Measurements from ENCODE around the gene RBCK1.

Gene RBCK1

DNA sequence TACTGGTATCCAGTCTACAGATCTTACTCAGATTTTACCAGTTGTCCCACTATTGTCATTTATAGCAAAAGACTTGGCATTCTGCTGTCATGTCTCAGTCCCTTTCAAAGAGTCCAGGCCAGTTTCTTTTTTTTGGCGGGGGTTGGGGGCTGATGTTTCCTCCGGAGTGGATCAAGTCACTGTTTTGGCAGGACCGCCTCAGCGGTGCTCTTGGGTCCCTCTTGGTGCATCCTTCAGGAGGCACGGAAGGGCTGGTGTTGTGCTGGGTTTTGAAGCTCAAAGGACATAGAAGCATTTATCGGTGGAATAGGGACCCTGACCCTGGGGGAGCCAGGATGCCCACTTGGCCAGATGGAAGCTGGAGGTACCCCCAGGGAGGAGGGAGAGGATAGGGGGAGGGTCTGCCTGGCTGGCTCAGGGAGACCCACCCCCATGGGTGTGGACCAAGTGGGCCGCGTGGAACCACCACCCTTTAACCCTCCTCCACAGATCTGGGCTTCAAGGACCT lies 10.8 kb downstream of the RBCK1 start:
- peaks cover 57% of the 10 kb centered on the region for H3K36me3 Mint-ChIP-seq
- no peak for ATAC-seq
- no peaks in the 10 kb centered on the region for H3K27me3 Mint-ChIP-seq
- peaks cover 24% of the 10 kb centered on the region for H3K4me1 Mint-ChIP-seq
- no peak overlapping the region for H3K4me3 Mint-ChIP-seq
- H3K9me3 Mint-ChIP-seq: no peaks in the 10 kb centered on the region
- peak overlapping the region; percentile 19 for H3K27ac Mint-ChIP-seq

DNA sequence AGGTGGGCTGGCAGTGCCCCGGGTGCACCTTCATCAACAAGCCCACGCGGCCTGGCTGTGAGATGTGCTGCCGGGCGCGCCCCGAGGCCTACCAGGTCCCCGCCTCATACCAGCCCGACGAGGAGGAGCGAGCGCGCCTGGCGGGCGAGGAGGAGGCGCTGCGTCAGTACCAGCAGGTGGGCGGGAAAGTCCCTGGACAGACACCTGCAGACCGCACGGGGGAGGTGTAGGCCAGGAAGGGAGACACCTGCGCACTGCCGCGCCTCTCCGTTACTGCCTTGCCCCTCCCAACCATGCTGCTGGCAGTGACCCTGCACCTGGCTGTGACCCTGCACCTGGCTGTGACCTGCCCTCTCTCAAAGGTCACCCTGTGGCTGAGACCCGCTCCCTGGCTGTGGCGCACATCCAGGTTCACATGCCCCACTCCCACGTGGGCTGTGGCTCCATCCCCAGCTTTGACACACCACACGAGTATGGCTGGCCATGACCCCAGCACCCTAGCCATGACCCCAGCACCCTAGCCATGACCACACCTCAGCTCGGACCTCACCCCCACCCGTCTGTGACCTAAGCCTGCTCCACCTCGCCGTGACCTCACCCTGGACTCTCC lies 11.6 kb downstream of the RBCK1 start:
- Mint-ChIP-seq H3K4me3 (peak overlapping the region; percentile 11), H3K36me3 (peaks cover 64% of the 10 kb centered on the region)
- ATAC-seq: peak; percentile 78

DNA sequence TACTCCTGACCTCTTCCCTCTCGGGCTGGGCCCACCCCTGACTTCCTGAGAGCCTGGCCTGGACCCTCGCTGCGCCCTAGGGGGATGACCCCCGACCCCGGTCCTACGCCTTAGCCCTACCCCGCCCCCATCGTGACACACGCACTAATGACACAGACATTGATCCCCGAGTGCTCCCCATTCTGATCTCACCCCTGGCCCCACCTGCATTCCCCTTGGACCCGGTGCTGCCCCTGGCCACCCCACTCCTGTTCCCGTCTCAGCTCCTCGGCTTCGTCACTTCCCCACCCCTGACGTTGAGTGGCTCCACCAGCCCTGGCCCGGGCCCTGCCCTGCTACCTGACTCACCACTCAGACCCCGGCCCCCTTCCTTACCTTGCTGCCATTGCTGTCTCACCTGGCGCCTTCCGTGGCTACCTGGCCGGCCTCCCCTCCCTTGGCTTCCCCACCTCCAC lies 12.1 kb downstream of the RBCK1 start:
- no peaks in the 10 kb centered on the region for H3K27me3 Mint-ChIP-seq
- H3K9me3 Mint-ChIP-seq: no peaks in the 10 kb centered on the region
- H3K4me3 Mint-ChIP-seq: no peak overlapping the region
- H3K36me3 Mint-ChIP-seq: peaks cover 69% of the 10 kb centered on the region
- peak; percentile 34 for ATAC-seq
- peaks cover 24% of the 10 kb centered on the region for H3K4me1 Mint-ChIP-seq
- H3K27ac Mint-ChIP-seq: peak overlapping the region; percentile 19

More for the DNA sequence above, 11.6 kb downstream of the RBCK1 start:
- peak overlapping the region; percentile 19 for H3K27ac Mint-ChIP-seq
- no peaks in the 10 kb centered on the region for H3K27me3 Mint-ChIP-seq
- H3K4me1 Mint-ChIP-seq: peaks cover 24% of the 10 kb centered on the region
- H3K9me3 Mint-ChIP-seq: no peaks in the 10 kb centered on the region

GRCh38 chr20:420721-421574 lies 12.8 kb downstream of the RBCK1 start:
- Mint-ChIP-seq H3K9me3 (no peaks in the 10 kb centered on the region), H3K27ac (peak overlapping the region; percentile 35), H3K27me3 (no peaks in the 10 kb centered on the region), H3K36me3 (peaks cover 65% of the 10 kb centered on the region), H3K4me1 (peaks cover 24% of the 10 kb centered on the region), H3K4me3 (no peak overlapping the region)
- ATAC-seq: peak; percentile 60

DNA sequence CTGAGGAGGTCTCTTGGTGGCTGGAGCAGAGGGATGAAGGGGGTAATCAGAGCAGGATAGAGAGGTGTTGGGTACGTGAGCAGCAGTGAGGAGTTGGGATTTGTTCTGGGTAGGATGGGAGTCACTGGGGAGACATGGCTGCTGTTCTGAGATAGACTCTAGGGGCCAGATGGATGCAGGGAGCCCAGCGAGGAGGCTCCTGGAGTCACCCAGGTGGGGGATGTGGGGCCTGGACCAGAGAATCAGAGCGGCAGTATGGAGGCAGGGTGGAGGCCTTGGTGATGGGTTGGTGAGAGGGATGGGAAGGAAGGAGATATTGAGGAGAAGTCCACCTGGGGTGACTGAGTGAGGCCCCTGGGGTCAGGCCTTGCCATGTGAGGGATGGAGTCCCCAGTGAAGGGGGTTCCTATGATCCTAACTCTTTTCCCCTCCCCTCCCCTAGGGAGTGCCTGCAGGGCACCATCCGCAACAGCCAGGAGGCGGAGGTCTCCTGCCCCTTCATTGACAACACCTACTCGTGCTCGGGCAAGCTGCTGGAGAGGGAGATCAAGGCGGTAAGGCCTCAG lies 13.7 kb downstream of the RBCK1 start:
- H3K27me3 Mint-ChIP-seq: no peaks in the 10 kb centered on the region
- H3K9me3 Mint-ChIP-seq: no peaks in the 10 kb centered on the region
- no peak for ATAC-seq
- peaks cover 24% of the 10 kb centered on the region for H3K4me1 Mint-ChIP-seq
- H3K36me3 Mint-ChIP-seq: peaks cover 64% of the 10 kb centered on the region
- H3K27ac Mint-ChIP-seq: peak overlapping the region; percentile 35
- no peak overlapping the region for H3K4me3 Mint-ChIP-seq

DNA sequence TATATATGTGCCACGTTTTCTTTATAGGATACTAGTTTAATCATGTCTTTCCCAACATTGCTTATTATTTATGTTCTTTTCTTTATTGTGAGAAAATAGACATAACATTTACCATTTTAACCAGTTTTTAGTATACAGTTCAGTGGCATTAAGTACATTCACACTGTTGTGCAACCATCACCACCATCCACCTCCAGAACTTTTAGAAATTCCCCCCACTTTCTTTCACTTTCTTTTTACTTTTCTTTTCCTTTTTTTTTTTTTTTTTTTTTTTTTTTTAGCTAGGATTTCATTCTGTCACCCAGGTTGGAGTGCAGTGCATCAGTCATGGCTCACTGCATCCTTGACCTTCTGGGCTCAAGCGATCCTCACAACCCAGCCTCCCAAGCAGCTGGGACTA lies 18.5 kb downstream of the RBCK1 start:
- peaks cover 10% of the 10 kb centered on the region for H3K4me1 Mint-ChIP-seq
- H3K27ac Mint-ChIP-seq: no peak overlapping the region
- no peaks in the 10 kb centered on the region for H3K27me3 Mint-ChIP-seq
- no peaks in the 10 kb centered on the region for H3K9me3 Mint-ChIP-seq
- no peak overlapping the region for H3K4me3 Mint-ChIP-seq
- no peak for ATAC-seq
- peaks cover 60% of the 10 kb centered on the region for H3K36me3 Mint-ChIP-seq

DNA sequence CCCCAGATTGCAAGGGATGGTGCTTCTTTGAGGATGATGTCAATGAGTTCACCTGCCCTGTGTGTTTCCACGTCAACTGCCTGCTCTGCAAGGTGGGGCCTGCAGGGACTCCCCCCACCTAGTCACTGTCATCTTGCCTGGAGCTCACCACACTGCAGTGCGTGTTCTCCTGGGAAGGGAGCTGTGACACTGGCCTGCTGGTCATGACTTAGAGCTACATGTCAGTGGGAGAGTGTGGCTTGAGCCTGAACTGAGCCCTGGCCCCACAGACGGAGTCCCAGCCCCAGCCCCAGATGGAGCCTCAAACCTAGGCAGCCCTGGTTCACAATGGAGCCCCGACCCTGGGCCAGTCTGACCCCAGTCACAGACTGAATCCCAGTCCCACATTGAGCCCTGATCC lies 19.3 kb downstream of the RBCK1 start:
- Mint-ChIP-seq H3K4me3 (no peak overlapping the region), H3K27me3 (no peaks in the 10 kb centered on the region), H3K36me3 (peaks cover 55% of the 10 kb centered on the region), H3K27ac (no peak overlapping the region), H3K9me3 (no peaks in the 10 kb centered on the region), H3K4me1 (peaks cover 13% of the 10 kb centered on the region)
- ATAC-seq: no peak

- no peak for ATAC-seq
- peaks cover 56% of the 10 kb centered on the region for H3K36me3 Mint-ChIP-seq
- H3K9me3 Mint-ChIP-seq: no peaks in the 10 kb centered on the region
- no peak overlapping the region for H3K27ac Mint-ChIP-seq
- peaks cover 19% of the 10 kb centered on the region for H3K4me1 Mint-ChIP-seq
- H3K27me3 Mint-ChIP-seq: no peaks in the 10 kb centered on the region
- H3K4me3 Mint-ChIP-seq: no peak overlapping the region
These were observed 20.0 kb downstream of the RBCK1 start for GRCh38 chr20:427849-428657.

- H3K36me3 Mint-ChIP-seq: peaks cover 53% of the 10 kb centered on the region
- no peaks in the 10 kb centered on the region for H3K27me3 Mint-ChIP-seq
- H3K4me3 Mint-ChIP-seq: no peak overlapping the region
- peaks cover 26% of the 10 kb centered on the region for H3K4me1 Mint-ChIP-seq
- no peaks in the 10 kb centered on the region for H3K9me3 Mint-ChIP-seq
- H3K27ac Mint-ChIP-seq: no peak overlapping the region
- ATAC-seq: no peak
These were observed 20.6 kb downstream of the RBCK1 start for GRCh38 chr20:428658-429200.

DNA sequence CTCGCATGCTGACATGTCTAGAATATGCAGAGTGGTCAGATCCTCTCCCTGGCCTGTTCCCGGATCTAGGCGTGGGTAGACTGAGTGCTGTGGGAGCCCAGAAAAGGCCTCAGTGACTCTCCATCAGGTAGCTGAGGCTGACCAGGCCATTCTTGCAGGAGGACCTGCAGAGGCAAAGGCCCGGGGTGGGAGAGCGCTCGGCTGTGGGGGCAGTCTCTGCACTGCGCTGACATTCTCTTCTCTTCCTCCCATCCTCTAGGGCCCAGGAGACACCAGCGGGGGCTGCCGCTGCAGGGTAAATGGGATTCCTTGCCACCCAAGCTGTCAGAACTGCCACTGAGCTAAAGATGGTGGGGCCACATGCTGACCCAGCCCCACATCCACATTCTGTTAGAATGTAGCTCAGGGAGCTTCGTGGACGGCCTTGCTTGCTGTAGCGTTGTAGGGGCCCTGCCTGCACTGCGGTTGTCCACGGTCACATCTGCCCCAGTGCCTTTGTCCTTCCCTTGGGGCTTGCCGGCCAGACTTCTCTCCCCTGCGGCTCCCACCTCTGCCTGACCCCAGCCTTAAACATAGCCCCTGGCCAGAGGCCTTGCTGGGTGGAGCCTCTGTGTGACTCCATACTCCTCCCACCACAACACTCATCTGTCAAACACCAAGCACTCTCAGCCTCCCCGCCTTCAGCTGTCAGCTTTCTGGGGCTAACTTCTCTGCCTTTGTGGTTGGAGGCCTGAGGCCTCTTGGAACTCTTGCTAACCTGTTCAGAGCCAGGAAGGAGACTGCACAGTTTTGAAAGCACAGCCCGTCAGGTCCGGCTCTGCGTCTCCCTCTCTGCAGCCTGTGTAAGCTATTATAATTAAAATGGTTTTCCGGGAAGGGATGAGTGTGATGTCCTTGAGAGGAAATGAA lies 22.2 kb downstream of the RBCK1 start:
- H3K27me3 Mint-ChIP-seq: no peaks in the 10 kb centered on the region
- H3K27ac Mint-ChIP-seq: peak overlapping the region; percentile 20
- peaks cover 43% of the 10 kb centered on the region for H3K36me3 Mint-ChIP-seq
- no peaks in the 10 kb centered on the region for H3K9me3 Mint-ChIP-seq
- no peak for ATAC-seq
- no peak overlapping the region for H3K4me3 Mint-ChIP-seq
- peaks cover 42% of the 10 kb centered on the region for H3K4me1 Mint-ChIP-seq

DNA sequence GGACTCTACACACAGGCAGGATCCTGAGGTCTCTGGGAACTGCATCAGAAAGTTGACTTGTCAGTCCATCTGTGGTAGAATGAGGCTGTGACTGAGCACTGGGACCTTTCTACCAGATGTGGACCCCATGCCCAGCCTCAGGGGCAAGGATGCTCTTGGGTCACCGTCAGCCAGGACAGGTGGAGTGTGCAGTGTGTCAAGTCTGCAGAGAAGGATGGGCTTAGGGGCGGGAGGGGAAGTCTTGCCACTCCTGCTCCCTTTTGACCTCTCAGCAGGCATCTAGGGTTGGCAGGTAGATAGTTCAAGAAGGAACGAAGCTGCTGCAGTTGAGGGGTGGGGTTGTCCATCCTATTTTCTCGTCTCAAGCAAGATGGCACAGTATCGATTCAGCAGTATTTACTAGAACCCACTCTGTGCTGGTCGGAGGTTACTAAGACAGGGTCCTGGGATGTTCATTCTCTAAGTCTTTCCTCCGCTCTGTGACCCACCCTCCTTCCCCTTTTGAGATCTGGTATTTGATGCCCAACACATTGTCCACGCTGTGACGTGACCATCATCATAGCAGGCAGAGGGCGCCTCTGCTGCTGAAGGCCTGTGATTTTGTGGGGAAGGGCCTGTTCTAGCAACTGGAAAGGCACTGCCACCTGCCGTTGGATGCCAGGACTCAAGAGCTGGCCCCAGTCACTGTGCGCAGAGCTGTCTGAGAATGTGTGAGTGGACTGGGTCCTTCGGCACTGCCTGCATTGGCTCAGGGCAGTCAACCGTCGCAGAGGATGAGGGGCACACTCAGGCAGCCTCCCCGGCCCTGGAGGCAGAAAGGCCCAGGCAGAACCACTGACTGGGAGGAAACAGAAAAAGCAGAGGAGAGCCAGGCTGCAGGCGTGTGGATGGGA lies 23.2 kb downstream of the RBCK1 start:
- no peak for ATAC-seq
- H3K27ac Mint-ChIP-seq: peak overlapping the region; percentile 20
- H3K36me3 Mint-ChIP-seq: peaks cover 45% of the 10 kb centered on the region
- peaks cover 49% of the 10 kb centered on the region for H3K4me1 Mint-ChIP-seq
- H3K9me3 Mint-ChIP-seq: no peaks in the 10 kb centered on the region
- no peaks in the 10 kb centered on the region for H3K27me3 Mint-ChIP-seq
- no peak overlapping the region for H3K4me3 Mint-ChIP-seq

- no peak overlapping the region for H3K4me3 Mint-ChIP-seq
- peak overlapping the region; percentile 85 for H3K27ac Mint-ChIP-seq
- no peaks in the 10 kb centered on the region for H3K27me3 Mint-ChIP-seq
- peaks cover 51% of the 10 kb centered on the region for H3K36me3 Mint-ChIP-seq
- no peak for ATAC-seq
- no peaks in the 10 kb centered on the region for H3K9me3 Mint-ChIP-seq
- H3K4me1 Mint-ChIP-seq: peaks cover 51% of the 10 kb centered on the region
These were observed 24.1 kb downstream of the RBCK1 start for GRCh38 chr20:432208-432607.

DNA sequence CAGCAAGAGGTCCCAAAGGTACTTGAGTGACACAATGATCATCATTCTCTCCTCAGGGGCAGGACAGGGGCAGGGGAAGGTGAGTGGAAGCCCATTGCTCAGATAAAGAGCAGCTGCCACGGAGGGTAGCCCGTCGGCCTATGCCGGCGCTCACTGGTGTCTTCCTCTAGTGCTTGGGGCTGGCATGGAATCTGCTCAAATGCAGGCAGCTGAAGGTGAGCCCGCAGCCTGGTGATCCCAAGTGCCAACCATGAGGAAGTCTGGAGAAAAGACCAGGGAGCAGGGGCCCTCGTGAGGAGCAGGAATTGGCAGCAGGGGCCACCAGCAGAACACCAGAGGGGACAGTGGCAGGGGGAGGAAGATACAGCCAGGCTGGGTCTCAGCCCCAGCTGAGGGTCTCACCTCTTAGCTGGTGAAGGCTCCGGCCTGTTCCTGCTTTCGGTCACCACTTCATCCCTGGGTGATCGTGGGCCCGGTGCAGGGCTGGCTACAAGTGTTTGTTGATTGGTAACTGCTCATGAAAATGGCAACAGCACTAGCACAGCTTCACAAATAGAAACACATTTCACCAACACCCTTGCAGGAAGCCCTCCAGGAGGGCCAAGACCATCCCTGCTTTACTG lies 24.7 kb downstream of the RBCK1 start:
- Mint-ChIP-seq H3K4me3 (no peak overlapping the region), H3K9me3 (no peaks in the 10 kb centered on the region), H3K27ac (peak overlapping the region; percentile 85), H3K36me3 (peaks cover 55% of the 10 kb centered on the region), H3K4me1 (peaks cover 57% of the 10 kb centered on the region), H3K27me3 (no peaks in the 10 kb centered on the region)
- ATAC-seq: no peak
